BLaER1 treated with 17β-estradiol and CSF1 and Interleukin-3, amounts not matched to agents 10 nM and 100 nM (cell line): ENCODE measurements around the gene CLK3.

Experiments used
- H3K27ac ChIP-seq, 11 experiments: shearing (Covaris generic); formaldehyde crosslinking; 2 replicates each; pipeline ENCODE4 v1.8.1; 2022
- H3K27me3 ChIP-seq, 11 experiments: shearing (Covaris generic); formaldehyde crosslinking; 2 replicates each; pipeline ENCODE4 v1.8.1; 2022
- H3K36me3 ChIP-seq, 11 experiments: shearing (Covaris generic); formaldehyde crosslinking; 2 replicates each; pipeline ENCODE4 v1.8.1; 2022
- H3K4me1 ChIP-seq, 10 experiments: shearing (Covaris generic); formaldehyde crosslinking; 2 replicates each; pipeline ENCODE4 v1.8.1; 2022
- H3K4me2 ChIP-seq, 11 experiments: shearing (Covaris generic); formaldehyde crosslinking; 2 replicates each; pipeline ENCODE4 v1.8.1; 2022
- H3K4me3 ChIP-seq, 10 experiments: shearing (Covaris generic); formaldehyde crosslinking; 2 replicates each; pipeline ENCODE4 v1.8.1; 2022
- H3K9ac ChIP-seq, 11 experiments: shearing (Covaris generic); formaldehyde crosslinking; 2 replicates each; pipeline ENCODE4 v1.8.1; 2022
- H3K9me3 ChIP-seq, 11 experiments: shearing (Covaris generic); formaldehyde crosslinking; replicated peaks in 1 of 11; 2 replicates each; pipeline ENCODE4 v1.8.1; 2022
- H4K20me1 ChIP-seq, 11 experiments: shearing (Covaris generic); formaldehyde crosslinking; 2 replicates each; pipeline ENCODE4 v1.8.1; 2022
- Cebpa-rat ChIP-seq, 11 experiments: shearing (Covaris generic); IDR thresholded peaks; 2 replicates each; pipeline ENCODE4 v1.8.1; 2022

CLK3 gene

GRCh38 chr15:74615508-74616365 is at the start of gene CLK3:
Gene CLK3 (plus strand): TSS chr15:74615836. CDS start chr15:74619197, 3,361 bp downstream.
- Histone ChIP-seq H3K9ac (peak within 1 kb of the TSS; percentile 98 to 100 (median 99)), H3K36me3 (peaks cover 29 to 38% (median 34%) of the 10 kb centered on the region in 11 experiments), H3K27me3 (no peaks in the 10 kb centered on the region), H4K20me1 (peaks cover 44 to 50% (median 48%) of the 10 kb centered on the region in 11 experiments), H3K4me2 (peak within 1 kb of the TSS; percentile 93 to 100 (median 97)), H3K4me3 (peak within 1 kb of the TSS; percentile 95 to 100 (median 98)), H3K4me1 (peaks cover 30 to 66% (median 57%) of the 10 kb centered on the region in 10 experiments), H3K27ac (peak within 1 kb of the TSS; percentile 95 to 100 (median 98)), H3K9me3 (no peaks in the 10 kb centered on the region)
- no peak for TF ChIP-seq Cebpa-rat (IDR thresholded peaks at IDR 0.05)

- no peak for TF ChIP-seq Cebpa-rat (IDR thresholded peaks at IDR 0.05)
- H3K27ac ChIP-seq = no peak overlapping the region
- no peak overlapping the region for H3K9ac ChIP-seq
- peaks cover 0 to 42% (median 0%) of the 10 kb centered on the region in 11 experiments; a peak in 2 of 22 replicates for H4K20me1 ChIP-seq
- H3K4me2 ChIP-seq = no peak overlapping the region
- H3K27me3 ChIP-seq = no peaks in the 10 kb centered on the region
- H3K4me1 ChIP-seq = peaks cover 0 to 7% (median 0%) of the 10 kb centered on the region in 10 experiments; a peak in 1 of 20 replicates
- no peak overlapping the region for H3K4me3 ChIP-seq
- H3K9me3 ChIP-seq = no peaks in the 10 kb centered on the region
- peaks cover 13 to 63% (median 21%) of the 10 kb centered on the region in 11 experiments; a peak in 21 of 22 replicates for H3K36me3 ChIP-seq
Measured at GRCh38 chr15:74568594-74568993, 47.0 kb upstream of the CLK3 start.

GRCh38 chr15:74569731-74570070 is 45.9 kb upstream of the CLK3 start:
- H3K9me3 ChIP-seq = no peaks in the 10 kb centered on the region
- no peak for TF ChIP-seq Cebpa-rat (IDR thresholded peaks at IDR 0.05)
- H3K4me2 ChIP-seq = no peak overlapping the region
- H3K27ac ChIP-seq = no peak overlapping the region
- H3K36me3 ChIP-seq = peaks cover 24 to 63% (median 31%) of the 10 kb centered on the region in 11 experiments; a peak in 21 of 22 replicates
- no peak overlapping the region for H3K9ac ChIP-seq
- H4K20me1 ChIP-seq = peaks cover 0 to 33% (median 0%) of the 10 kb centered on the region in 11 experiments; a peak in 2 of 22 replicates
- H3K4me1 ChIP-seq = peaks cover 0 to 7% (median 0%) of the 10 kb centered on the region in 10 experiments; a peak in 1 of 20 replicates
- no peak overlapping the region for H3K4me3 ChIP-seq
- H3K27me3 ChIP-seq = no peaks in the 10 kb centered on the region

GRCh38 chr15:74571191-74571590 is 44.4 kb upstream of the CLK3 start:
- TF ChIP-seq Cebpa-rat (IDR thresholded peaks at IDR 0.05) = no peak
- H3K27ac ChIP-seq = no peak overlapping the region

GRCh38 chr15:74573987-74574386 is 41.6 kb upstream of the CLK3 start:
- H3K4me1 ChIP-seq = peaks cover 0 to 4% (median 0%) of the 10 kb centered on the region in 10 experiments; a peak in 2 of 20 replicates
- H3K4me2 ChIP-seq = no peak overlapping the region
- no peaks in the 10 kb centered on the region for H3K27me3 ChIP-seq

More at GRCh38 chr15:74571191-74571590, 44.4 kb upstream of the CLK3 start:
- Histone ChIP-seq H3K27me3 (no peaks in the 10 kb centered on the region), H3K4me2 (no peak overlapping the region), H3K36me3 (peaks cover 25 to 71% (median 41%) of the 10 kb centered on the region in 11 experiments), H4K20me1 (peaks cover 0 to 25% (median 0%) of the 10 kb centered on the region in 11 experiments; a peak in 2 of 22 replicates), H3K4me3 (no peak overlapping the region), H3K9me3 (no peaks in the 10 kb centered on the region), H3K9ac (no peak overlapping the region), H3K4me1 (peaks cover 0 to 8% (median 0%) of the 10 kb centered on the region in 10 experiments; a peak in 3 of 20 replicates)

GRCh38 chr15:74578496-74578994 is 37.1 kb upstream of the CLK3 start:
- no peaks in the 10 kb centered on the region for H3K9me3 ChIP-seq

More at GRCh38 chr15:74573987-74574386, 41.6 kb upstream of the CLK3 start:
- Histone ChIP-seq H3K36me3 (peaks cover 28 to 90% (median 59%) of the 10 kb centered on the region in 11 experiments), H3K9me3 (no peaks in the 10 kb centered on the region), H3K9ac (no peak overlapping the region), H4K20me1 (peaks cover 0 to 14% (median 0%) of the 10 kb centered on the region in 11 experiments; a peak in 2 of 22 replicates), H3K27ac (no peak overlapping the region), H3K4me3 (no peak overlapping the region)
- no peak for TF ChIP-seq Cebpa-rat (IDR thresholded peaks at IDR 0.05)

GRCh38 chr15:74579001-74579400 is 36.6 kb upstream of the CLK3 start:
- Histone ChIP-seq H4K20me1 (peaks cover 0 to 16% (median 0%) of the 10 kb centered on the region in 11 experiments; a peak in 2 of 22 replicates), H3K9me3 (no peaks in the 10 kb centered on the region), H3K27ac (no peak overlapping the region), H3K4me1 (peaks cover 0 to 4% (median 0%) of the 10 kb centered on the region in 10 experiments; a peak in 2 of 20 replicates), H3K4me2 (no peak overlapping the region), H3K27me3 (no peaks in the 10 kb centered on the region), H3K9ac (no peak overlapping the region), H3K4me3 (no peak overlapping the region), H3K36me3 (peaks cover 10 to 77% (median 42%) of the 10 kb centered on the region in 11 experiments; a peak in 20 of 22 replicates)
- TF ChIP-seq Cebpa-rat (IDR thresholded peaks at IDR 0.05) = no peak

More at GRCh38 chr15:74578496-74578994, 37.1 kb upstream of the CLK3 start:
- Histone ChIP-seq H3K27me3 (no peaks in the 10 kb centered on the region), H3K36me3 (peaks cover 14 to 82% (median 46%) of the 10 kb centered on the region in 11 experiments), H3K4me1 (peaks cover 0 to 4% (median 0%) of the 10 kb centered on the region in 10 experiments; a peak in 2 of 20 replicates), H4K20me1 (peaks cover 0 to 12% (median 0%) of the 10 kb centered on the region in 11 experiments; a peak in 2 of 22 replicates), H3K4me3 (no peak overlapping the region), H3K4me2 (no peak overlapping the region), H3K27ac (no peak overlapping the region), H3K9ac (no peak overlapping the region)
- TF ChIP-seq Cebpa-rat (IDR thresholded peaks at IDR 0.05) = no peak

- Histone ChIP-seq H3K27me3 (no peaks in the 10 kb centered on the region), H3K4me2 (no peak overlapping the region), H3K4me3 (no peak overlapping the region), H4K20me1 (peaks cover 0 to 27% (median 0%) of the 10 kb centered on the region in 11 experiments; a peak in 3 of 22 replicates), H3K4me1 (no peaks in the 10 kb centered on the region), H3K27ac (no peak overlapping the region), H3K36me3 (peaks cover 5 to 75% (median 29%) of the 10 kb centered on the region in 11 experiments; a peak in 16 of 22 replicates), H3K9ac (no peak overlapping the region), H3K9me3 (no peaks in the 10 kb centered on the region)
- no peak for TF ChIP-seq Cebpa-rat (IDR thresholded peaks at IDR 0.05)
Measured at GRCh38 chr15:74580538-74581350, 34.9 kb upstream of the CLK3 start.
